Right ventricle myocardium inferior (tissue), 1 donor: ENCODE data around the gene ATP8A2. TPM values are rescaled to one million over a fixed set of nuclear protein-coding genes. Genes with fewer than 3 reads are reported as not detected.
"Not testable (repeated sequence)": the region's sequence is repeated elsewhere in the genome, so short reads cannot be mapped to it uniquely, and the experiment has no call there.

Source experiments
- ATAC-seq: fragments of 200-7000 bp; cut with Tn5 transposase; one replicate; pipeline ENCODE4 v1.9.1; 2020; ENCODE audit warnings: mild to moderate bottlenecking, moderate library complexity
- DNase-seq: peaks from one replicate; pipeline ENCODE4 v3.0.0; 2021; ENCODE audit errors: missing footprints
- intact Hi-C: fragments of 100-400 bp; cut with DNase I; formaldehyde crosslinking; loops from one replicate; pipeline ENCODE4 v1.11.0; 2022
- total RNA-seq: library from RNA; stranded (reverse); fragmentation: NEBNext Ultra II Directional; extraction: Animal tissue kit (Norgen Biotek cat#: 25700); gene quantifications from one replicate; pipeline ENCODE4 v1.2.1, GENCODE V29; 2021
- donor health status: DM: no; HTN: yes; CAD: no; lungs with severe emphysema.

Gene ATP8A2
- total RNA-seq, 1 donor from 2014 or later: 0.11 TPM

DNA sequence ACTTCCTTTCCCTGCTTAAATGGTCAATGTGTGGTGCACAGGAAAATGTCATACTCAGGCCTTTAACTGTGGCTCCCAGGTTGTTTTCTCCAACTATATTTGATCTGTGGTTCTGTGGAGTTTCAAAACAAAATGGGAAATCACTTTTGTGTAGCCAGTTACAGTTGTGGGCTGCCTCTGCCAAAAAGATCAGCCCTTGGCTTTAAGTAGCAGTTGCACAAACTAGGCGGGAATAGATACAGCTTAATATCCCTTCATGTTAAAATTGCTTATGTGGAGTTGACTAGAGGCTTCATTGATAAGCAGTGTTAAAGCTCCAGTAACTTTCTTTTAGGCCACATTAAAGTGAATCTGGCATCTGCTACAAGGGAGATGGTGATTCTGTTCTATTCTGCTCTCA, 395.2 kb downstream of the ATP8A2 start:
- no peak for DNase-seq
- intact Hi-C loops: no loop called here
- no peak for ATAC-seq

DNA sequence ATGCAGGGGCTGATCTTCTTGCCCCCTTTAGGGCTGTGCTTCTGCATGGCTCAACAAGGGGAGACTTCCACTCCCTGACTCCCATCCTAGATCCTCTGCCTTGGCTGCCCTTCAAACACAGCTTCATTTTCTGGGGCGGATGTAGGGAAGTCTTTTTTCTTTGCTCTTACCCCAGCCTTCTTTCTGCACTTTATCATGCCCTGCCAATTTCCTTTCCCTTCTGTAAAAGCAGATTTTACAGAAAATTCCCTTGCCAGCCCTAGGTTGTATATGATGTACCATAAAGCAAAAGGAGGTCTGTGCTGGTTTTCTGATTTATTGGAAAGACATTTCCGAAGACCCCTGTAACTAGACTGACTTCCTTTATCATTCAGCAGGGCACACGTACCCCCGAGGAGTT, 396.6 kb downstream of the ATP8A2 start:
- ATAC-seq: no peak
- intact Hi-C loops: no loop called here
- DNase-seq: no peak

DNA sequence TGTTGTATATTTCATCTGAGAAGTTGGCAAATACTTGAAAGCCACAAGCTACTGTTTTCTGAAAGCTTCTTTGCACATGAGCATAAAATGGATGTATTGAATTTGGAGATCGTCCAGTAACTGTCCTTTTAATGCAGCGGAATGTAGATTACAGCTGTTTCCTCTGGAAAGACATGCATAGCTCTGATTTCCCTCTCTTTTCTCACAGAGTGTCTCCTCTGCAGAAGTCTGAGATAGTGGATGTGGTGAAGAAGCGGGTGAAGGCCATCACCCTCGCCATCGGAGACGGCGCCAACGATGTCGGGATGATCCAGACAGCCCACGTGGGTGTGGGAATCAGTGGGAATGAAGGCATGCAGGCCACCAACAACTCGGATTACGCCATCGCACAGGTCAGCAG, 397.1 kb downstream of the ATP8A2 start:
- intact Hi-C loops: no loop called here
- DNase-seq: no peak
- ATAC-seq: no peak

DNA sequence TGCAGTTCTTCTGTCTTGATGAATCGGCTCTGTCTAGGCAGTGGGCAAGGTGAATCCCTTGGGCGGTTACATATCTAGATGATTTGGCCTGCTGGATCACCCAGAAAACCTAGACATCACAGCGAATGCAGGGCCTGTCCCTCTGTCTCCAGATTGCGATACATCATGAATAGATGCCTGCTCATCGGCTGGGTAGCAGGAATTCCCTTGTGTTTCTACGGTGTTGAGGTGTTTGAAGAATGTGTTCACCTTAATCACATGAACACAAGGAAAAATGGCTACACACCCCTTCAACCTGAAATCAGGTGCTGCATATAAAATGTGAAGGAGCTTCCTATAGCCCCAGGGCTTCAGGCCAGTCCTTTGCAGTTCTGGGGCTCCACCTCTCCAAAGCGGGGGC, 398.8 kb downstream of the ATP8A2 start:
- intact Hi-C loops: no loop called here
- no peak for ATAC-seq

DNA sequence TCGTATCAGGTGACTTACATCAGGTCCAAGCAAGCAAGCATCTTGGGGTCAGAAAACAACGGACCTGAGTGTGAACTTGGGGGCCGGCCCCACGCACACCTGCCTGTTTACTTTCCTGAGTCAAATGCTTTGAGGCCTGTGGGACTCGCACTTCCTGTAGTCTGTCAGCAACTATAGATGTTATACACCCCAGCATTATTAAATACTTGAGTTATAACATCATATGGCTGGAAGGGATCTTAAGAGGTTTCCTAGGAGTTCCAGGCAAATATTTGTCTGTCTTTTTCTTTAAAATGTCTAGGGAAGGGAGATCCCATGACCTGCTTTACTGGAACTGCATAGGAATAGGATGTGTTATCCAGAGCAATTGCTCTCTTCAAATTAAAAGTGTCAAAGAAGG, 399.4 kb downstream of the ATP8A2 start:
- ATAC-seq: no peak
- no peak for DNase-seq
- intact Hi-C loops: no loop called here

More for the DNA sequence above, 398.8 kb downstream of the ATP8A2 start:
- no peak for DNase-seq

DNA sequence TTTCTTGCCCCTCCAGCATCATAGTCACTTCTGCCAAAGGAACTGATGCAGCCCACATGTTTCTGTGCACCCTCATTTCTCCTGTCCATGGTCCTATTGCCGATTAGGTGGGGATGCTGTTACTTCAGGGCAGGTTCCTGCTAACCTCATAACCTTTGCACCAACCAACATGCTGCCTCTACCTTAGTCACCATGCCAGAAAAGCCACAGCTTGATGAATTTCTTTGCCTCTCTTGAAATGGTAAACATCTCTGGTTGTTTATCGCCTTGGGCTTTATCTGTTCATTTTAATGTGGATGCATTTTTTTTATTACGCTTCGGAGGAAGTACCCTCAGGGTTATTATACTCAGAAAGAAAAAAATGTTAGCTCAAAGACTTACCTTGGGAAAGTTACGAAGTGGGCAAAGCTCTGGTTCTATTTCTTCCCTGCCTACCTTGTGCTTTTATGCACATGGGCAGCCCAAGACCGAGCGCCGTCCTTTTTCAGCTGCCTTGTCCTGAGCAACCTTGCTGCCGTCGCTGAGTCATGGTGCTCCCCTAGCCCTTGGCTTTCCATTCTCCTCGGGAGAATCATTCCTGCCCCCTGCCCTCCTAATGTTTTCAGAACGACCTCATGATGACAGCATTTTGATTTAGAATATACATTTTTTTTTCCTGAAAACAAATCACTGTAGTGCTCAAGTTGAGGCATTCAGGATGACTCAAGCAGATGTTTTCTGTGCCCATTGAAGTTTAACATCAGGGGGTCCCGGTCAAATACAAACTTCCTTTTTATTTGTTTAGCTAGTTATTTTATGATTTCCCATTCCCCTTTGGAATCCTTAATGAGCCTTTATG, 400.1 kb downstream of the ATP8A2 start:
- no peak for DNase-seq
- intact Hi-C loops: no loop called here
- no peak for ATAC-seq

DNA sequence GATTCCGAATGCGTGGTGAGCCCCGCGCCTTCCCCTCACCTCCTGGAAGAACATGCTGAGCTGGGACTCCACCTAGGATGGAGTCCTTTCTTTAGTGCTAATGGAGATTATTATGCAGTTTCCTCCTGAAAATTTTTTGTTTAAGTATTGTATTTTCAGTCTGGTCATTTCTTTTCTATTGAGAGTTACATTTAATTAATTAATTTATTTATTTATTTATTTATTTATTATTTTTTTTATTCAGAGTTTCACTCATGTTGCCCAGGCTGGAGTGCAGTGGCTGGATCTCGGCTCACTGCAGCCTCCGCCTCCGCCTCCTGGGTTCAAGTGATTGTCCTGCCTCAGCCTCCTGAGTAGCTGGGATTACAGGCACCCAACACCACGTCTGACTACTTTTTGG, 400.8 kb downstream of the ATP8A2 start:
- ATAC-seq, intact Hi-C loops, DNase-seq: not testable (repeated sequence)

DNA sequence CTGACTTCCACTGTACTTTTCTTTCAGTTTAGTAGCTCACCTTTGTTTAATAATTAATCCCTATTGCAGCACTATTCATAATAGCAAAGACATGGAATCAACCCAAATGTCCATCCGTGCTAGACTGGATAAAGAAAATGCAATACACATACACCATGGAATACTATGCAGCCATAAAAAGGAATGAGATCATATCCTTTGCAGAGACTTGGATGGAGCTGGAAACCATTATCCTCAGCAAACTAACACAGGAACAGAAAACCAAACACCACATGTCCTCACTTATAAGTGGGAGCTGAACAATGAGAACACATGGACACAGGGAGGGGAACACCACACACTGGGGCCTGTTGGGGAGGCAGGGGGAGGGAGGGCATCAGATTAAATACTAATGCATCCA, 402.3 kb downstream of the ATP8A2 start:
- intact Hi-C loops, ATAC-seq, DNase-seq: not testable (repeated sequence)

DNA sequence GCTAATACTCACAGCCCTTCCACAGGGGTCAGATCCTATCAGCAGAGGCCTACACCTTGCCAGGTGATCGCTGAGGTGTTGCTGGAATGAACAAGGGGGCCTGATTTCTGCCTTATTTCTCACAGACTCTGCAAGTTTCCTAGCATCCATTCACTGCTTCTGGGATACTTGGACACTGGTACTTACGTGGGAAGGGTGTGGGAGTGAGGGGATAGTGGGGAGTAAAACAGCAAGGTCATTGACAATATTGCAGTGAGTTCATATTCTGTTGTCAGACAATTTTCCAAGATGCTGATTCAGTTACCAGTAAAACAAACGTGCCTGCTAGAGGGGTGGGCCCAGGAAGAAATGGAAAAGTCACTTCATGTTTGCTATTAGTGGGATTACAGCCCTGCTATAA, 403.5 kb downstream of the ATP8A2 start:
- no peak for ATAC-seq
- no peak for DNase-seq
- intact Hi-C loops: no loop called here

DNA sequence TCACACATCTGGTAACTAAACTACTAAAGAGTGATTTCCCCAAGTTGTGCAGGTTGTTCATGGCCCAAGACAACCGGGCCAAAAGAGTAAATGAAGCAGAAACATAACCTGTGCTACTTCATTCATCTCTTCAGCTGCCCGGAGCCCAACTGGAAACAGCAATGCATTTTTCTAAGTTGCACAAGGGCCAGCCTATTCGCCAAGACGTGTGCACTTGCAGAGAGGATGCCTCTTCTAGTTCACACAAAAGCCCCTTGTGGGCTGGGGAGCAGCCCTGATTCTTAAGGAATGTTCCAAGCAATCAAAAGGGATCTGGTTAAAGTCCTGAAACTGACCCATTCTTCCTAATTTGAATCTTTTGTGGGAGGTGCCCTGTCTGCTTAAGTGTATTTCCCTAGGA, 404.2 kb downstream of the ATP8A2 start:
- no peak for ATAC-seq
- no peak for DNase-seq
- intact Hi-C loops: no loop called here

DNA sequence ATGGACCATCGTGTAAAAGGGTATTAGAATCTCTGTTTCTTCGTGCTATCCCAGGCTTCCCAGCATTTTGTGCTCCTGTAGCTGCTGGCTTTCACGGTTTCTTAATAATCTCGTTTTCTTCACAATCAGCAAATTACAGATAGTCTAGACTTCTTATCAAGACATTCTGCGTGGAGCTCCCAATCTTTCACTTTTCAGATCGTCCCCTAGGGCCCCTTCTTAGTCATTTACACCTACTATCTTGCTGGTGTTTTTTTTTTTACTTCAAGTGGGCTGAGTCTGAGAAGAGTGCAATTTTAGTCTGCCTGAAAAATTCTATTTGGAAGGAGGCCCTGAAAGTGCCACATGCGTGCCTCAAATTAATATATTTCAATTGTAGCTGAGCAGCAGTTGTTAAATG, 404.9 kb downstream of the ATP8A2 start:
- intact Hi-C loops: no loop called here
- ATAC-seq (no peak), DNase-seq (no peak)

DNA sequence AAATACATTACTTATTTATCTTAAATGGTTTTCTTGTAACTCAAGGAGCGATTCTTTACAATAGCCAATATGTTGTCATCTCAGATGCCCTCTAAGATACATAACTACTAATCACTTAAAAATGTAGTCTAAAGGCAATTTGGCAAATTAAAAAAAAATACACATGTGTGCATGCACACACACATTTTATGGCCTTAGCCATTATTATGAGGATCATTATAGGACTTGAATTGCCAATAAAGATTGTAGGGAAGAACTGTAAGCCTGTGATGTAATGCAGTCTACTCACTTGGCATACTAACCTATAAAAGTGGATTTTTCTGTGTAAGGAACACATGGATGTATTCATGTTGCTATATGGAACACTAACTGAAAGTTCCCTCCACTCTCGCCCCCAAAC, 405.7 kb downstream of the ATP8A2 start:
- intact Hi-C loops: no loop called here
- DNase-seq: no peak
- ATAC-seq: no peak

DNA sequence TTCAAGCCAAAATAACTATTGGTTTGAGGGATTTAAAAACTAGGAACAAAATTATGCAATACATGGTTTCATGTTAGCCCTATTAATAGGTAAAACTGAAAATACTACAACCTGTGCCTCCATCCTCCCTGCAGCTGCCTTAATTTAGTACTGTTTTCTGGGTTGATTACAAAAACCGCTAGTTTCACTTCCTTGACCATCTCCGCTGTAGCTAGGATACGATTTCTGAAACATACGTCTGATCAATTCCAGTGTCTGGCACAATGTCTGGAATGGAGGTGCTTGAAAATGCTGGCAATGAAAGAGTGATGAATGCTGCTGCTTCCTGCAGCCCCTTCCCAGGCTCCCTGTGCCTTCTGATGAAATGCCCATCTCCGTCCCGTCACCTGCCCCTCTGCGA, 406.6 kb downstream of the ATP8A2 start:
- intact Hi-C loops: no loop called here
- no peak for ATAC-seq
- no peak for DNase-seq

DNA sequence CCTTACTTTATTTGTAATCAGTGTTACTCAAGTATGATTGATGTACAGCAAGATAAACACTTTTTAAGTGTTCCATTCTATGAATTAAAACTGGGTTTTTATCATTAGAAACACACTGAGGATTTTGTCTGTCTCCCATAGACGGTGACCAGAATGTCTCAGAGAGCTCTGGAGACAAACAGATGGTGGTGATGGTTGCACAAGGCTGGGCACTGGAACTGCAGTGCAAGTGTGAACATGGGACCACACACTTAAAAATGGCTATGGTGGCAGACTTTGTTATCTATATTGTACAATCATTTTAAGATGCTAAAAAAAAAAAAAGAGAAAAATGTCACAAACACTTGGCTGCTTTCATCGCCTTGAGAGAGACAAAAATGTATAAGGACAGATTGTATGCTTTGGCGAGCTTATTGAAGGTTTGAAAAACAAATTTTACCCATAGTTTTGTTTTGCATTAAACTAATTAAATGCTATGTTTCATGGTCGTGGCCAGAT, 407.1 kb downstream of the ATP8A2 start:
- ATAC-seq (no peak), DNase-seq (no peak)
- intact Hi-C loops: no loop called here

DNA sequence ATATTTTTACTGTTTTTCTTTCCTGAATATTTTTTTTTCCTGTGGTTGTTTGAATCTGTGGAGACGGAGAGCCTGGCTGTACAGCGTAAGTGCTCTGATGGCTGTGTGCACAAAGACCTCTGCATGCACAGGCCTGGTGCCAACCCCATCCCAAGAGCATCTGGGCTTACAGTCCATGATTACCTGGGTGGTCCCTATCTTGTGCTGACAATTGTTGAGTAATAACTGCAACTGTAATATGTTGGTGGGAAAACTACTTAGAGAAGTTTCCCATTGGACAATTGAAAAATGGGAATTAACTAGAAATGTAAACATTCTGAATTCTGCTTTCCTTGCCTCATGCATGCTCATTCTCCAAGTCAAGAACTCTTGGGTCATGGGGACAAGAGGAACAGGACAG, 411.3 kb downstream of the ATP8A2 start:
- no peak for ATAC-seq

DNA sequence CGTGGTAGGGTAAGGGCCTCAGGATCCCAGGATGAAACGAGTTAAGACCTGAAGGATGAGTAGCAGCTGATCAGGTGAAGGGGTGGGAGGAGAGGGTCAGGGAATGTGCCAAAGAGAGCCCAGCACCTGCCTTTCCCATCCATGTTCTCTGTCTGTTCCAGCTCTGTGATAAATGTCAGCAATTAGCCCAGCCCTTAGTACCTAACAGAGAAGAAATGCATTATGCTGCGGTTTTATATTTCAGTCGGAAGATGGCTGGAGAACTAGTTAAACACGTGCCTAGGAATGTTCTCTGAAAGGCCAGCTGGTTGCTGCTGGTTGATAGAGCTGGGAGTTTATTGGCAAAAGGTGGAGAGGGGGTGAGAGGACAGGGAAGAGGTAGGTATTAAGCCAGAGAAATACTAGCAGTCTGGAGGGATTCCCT, 411.8 kb downstream of the ATP8A2 start:
- no peak for DNase-seq
- intact Hi-C loops: no loop called here
- no peak for ATAC-seq

More for the DNA sequence above, 411.3 kb downstream of the ATP8A2 start:
- no peak for DNase-seq
- intact Hi-C loops: no loop called here

DNA sequence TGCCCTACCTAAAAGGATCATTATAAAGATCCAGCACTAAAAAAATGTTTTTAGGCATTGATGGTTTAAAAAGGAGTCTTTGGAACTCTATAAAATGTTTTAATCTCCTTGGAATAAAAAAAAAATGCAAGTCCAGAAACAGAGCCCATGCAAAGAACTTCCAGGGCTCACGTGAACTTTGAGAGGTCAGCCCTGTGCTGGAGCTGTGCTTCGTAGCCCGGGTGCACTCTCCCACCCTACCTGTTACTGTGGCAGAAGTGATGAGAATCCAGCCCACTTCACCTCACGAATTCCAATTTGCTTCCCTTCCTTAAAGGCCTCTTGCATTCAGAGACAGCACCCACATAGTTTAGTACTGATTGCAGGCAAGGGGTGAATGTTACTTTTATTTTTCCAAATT, 412.3 kb downstream of the ATP8A2 start:
- ATAC-seq: no peak
- intact Hi-C loops: no loop called here
- DNase-seq: no peak

DNA sequence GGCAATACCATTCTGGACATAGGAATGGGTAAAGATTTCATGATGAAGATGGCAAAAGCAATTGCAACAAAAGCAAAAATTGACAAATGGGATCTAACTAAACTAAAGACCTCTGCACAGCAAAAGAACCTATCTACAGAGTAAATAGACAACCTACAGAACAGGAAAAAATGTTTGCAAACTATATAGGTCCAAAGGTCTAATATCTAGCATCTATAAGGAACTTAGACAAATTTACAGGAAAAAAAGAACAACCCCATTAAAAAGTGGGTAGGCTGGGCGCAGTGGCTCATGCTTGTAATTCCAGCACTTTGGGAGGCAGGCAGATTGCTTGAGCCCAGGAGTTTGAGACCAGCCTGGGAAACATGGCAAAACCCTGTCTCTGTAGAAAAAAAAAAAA, 418.4 kb downstream of the ATP8A2 start:
- intact Hi-C loops, ATAC-seq, DNase-seq: not testable (repeated sequence)

DNA sequence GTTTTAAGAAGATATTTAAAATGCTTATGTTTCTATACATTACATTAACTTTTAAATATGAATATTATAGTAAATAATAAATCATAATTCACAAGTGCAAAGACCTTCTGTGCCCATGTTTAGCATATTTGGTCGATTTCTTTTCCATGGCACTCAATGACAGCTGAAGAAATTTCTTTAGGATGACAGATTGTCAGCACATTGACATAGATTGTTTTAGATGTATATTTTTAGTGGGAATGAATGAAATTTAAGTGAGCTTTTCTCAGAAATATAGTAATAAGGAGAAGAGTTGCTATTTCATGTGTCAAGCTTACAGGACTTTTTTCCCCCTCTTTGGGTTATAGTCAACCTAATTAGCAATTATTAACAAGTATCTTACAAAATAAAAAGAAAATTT, 423.5 kb downstream of the ATP8A2 start:
- ATAC-seq: no peak
- intact Hi-C loops: no loop called here
- no peak for DNase-seq

DNA sequence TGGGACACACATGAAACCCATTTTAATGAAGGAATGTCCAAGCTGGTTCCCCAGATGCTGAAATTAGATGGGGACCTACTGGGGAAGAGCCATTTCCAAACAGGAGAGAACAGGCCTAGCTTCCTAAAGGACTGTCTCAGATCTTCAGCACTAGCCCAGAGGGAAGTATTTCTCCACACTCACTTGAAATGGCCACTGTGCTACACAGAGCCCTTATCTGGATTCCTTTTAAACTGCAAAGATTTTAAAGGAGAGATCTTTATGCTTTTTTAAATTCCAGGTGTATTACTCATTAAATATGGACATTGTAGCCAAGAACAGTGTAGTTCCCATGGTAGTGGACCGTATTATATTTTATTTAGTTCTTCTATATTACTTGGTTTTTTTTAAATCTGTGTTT, 424.7 kb downstream of the ATP8A2 start:
- no peak for DNase-seq
- intact Hi-C loops: no loop called here
- no peak for ATAC-seq

DNA sequence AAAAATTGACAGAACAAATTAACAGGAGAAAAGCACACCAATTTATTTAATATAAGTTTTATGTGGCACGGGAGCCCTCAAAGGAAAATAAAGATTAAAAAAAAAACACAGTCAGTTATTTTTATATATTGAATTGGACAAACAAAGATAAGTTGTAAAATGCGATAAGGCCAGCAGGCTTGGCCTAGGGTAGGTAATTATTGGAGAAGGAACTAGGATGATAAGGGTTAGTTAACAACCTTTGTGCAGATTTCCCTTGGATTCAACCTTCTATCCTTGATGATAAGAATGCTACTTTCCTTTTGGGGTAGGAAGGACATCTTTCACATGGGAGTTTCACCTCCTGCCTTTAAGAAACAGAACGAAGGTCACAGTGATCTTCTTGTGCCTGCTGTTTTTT, 427.2 kb downstream of the ATP8A2 start:
- ATAC-seq (no peak), DNase-seq (no peak)
- intact Hi-C loops: no loop called here
